Pericardium fibroblast (primary cell): ENCODE data around the gene NCAM2. TPM values are rescaled to one million over a fixed set of nuclear protein-coding genes. Genes with fewer than 3 reads are reported as not detected.

ENCODE experiments used
- total RNA-seq: library from RNA; depleted of rRNA; stranded (reverse); fragments of >200 nt; gene quantifications from 2 replicates; pipeline ENCODE4 v1.2.3, GENCODE V29; 2015

Gene NCAM2
- total RNA-seq = 5.7 and 8.0 TPM in 2 replicates

DNA sequence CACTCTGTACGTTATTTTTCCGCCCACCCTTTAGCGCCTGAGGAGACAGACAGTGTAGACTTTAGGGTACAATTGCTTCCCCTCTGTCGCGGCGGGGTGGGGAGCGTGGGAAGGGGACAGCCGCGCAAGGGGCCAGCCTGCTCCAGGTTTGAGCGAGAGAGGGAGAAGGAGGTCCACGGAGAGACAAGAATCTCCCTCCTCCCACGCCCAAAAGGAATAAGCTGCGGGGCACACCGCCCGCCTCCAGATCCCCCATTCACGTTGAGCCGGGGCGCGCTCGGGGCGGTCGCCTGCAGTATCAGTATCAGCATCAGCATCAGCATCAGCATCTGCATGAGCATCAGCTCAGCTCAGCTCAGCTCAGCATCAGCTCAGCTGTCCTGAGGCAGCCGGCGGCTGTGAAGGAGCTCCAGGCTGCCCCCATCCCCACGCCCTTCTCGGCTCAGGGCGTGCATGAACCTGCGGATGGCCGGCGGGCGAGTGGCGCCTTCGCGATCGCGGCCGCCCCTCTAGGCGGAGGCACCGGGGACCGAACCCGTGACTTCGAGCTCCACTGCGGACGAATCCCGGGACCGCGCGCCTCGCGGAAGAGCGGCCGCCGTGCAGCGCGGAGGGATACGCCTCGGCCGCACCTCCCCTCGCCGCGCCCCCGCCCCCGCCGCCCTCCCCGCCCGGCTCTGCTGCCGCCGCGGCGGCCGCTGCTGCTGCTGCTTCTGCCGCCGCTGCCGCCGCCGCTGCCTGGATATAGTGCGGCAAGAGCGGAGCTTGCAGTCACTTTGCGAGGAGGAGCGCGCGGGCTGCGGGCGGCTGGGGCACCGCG lies at the start of gene NCAM2:
NCAM2 (plus strand) TSS at position 774 of the 820 bp plus-strand sequence.

